ENCODE measurements around the gene GALC.

DNA sequence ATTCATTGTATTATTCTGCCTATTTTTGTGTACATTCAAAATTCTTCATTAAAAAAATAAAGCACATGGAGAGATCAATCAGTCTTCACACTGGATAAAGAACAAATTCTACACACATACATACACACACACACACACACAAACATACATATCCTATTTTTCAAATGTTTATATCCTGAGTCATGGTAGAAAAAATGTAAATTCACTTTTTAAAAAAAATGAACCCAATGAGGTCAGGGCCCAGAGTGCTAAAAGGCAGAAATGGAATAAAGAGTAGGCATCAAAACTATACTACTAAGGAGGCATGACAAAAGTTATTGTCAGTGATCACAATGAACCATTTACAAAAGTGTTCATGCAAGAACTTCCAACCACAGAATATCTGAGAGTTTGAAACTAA is 17.3 kb downstream of the GALC start:
- no peak for TF ChIP-seq FOXP1 (CRISPR knock-in tag; IDR thresholded peaks at IDR 0.05; ENCODE audit: borderline replicate concordance)
- TF ChIP-seq HMGXB4 (CRISPR knock-in tag; IDR thresholded peaks at IDR 0.05), result no peak
- TF ChIP-seq ZBTB43 (CRISPR knock-in tag; IDR thresholded peaks at IDR 0.05), result no peak
- no peak for TF ChIP-seq ZNF396 (CRISPR knock-in tag; IDR thresholded peaks at IDR 0.05; ENCODE audit: borderline replicate concordance)
- no peak for TF ChIP-seq TEAD4 (CRISPR knock-in tag; IDR thresholded peaks at IDR 0.05)
- no peak for TF ChIP-seq CREB1 (CRISPR knock-in tag; IDR thresholded peaks at IDR 0.05)
- TF ChIP-seq ATF3 (CRISPR knock-in tag; conservative IDR thresholded peaks at IDR 0.05), result no peak
- TF ChIP-seq ATF1 (CRISPR knock-in tag; IDR thresholded peaks at IDR 0.05), result no peak
- TF ChIP-seq, protein P1, sequence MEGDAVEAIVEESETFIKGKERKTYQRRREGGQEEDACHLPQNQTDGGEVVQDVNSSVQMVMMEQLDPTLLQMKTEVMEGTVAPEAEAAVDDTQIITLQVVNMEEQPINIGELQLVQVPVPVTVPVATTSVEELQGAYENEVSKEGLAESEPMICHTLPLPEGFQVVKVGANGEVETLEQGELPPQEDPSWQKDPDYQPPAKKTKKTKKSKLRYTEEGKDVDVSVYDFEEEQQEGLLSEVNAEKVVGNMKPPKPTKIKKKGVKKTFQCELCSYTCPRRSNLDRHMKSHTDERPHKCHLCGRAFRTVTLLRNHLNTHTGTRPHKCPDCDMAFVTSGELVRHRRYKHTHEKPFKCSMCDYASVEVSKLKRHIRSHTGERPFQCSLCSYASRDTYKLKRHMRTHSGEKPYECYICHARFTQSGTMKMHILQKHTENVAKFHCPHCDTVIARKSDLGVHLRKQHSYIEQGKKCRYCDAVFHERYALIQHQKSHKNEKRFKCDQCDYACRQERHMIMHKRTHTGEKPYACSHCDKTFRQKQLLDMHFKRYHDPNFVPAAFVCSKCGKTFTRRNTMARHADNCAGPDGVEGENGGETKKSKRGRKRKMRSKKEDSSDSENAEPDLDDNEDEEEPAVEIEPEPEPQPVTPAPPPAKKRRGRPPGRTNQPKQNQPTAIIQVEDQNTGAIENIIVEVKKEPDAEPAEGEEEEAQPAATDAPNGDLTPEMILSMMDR (IDR thresholded peaks at IDR 0.05), result no peak
- no peak for TF ChIP-seq FOXJ3 (CRISPR knock-in tag; IDR thresholded peaks at IDR 0.05; ENCODE audit: borderline replicate concordance)
- no peak for TF ChIP-seq ATF2 (CRISPR knock-in tag; IDR thresholded peaks at IDR 0.05; ENCODE audit: borderline replicate concordance, low read depth)
- TF ChIP-seq E2F1 (CRISPR knock-in tag; IDR thresholded peaks at IDR 0.05), result no peak

All from WTC11 (cell line).